Skeletal muscle satellite cell (primary cell): ENCODE measurements around the gene ZNF79.
A peak's percentile ranks its signal among the peaks of the same experiment; 100 is the strongest.

Source experiments
- H3K27me3 ChIP-seq: 2 replicates; pipeline ENCODE4 v1.7.0; 2013; ENCODE audit warnings: low read length; ENCODE audit not compliant: control insufficient read depth, insufficient read depth
- H3K36me3 ChIP-seq: 2 replicates; pipeline ENCODE4 v1.7.0; 2013; ENCODE audit warnings: mild to moderate bottlenecking, control low read depth, low read length; ENCODE audit not compliant: insufficient read depth
- H3K4me1 ChIP-seq: 2 replicates; pipeline ENCODE4 v1.7.0; 2013; ENCODE audit warnings: low read length; ENCODE audit not compliant: control insufficient read depth, insufficient read depth
- H3K4me2 ChIP-seq: 2 replicates; pipeline ENCODE4 v1.7.0; 2013; ENCODE audit warnings: mild to moderate bottlenecking, low read length
- H3K4me3 ChIP-seq: 2 replicates; pipeline ENCODE4 v1.7.0; 2013; ENCODE audit warnings: low read length
- H3K9ac ChIP-seq: 2 replicates; pipeline ENCODE4 v1.7.0; 2013; ENCODE audit warnings: mild to moderate bottlenecking, low read depth, low read length, moderate library complexity
- H3K9me3 ChIP-seq: replicated peaks from 2 replicates; pipeline ENCODE4 v1.7.0; 2013; ENCODE audit warnings: mild to moderate bottlenecking, control low read depth, low read length

Gene ZNF79

GRCh38 chr9:127417131-127418036 lies 6.8 kb upstream of the ZNF79 start:
- Histone ChIP-seq H3K4me2 (no peak overlapping the region), H3K27me3 (peaks cover 3% of the 10 kb centered on the region), H3K4me1 (peaks cover 12% of the 10 kb centered on the region), H3K36me3 (no peaks in the 10 kb centered on the region), H3K9ac (no peak overlapping the region), H3K4me3 (no peak overlapping the region), H3K9me3 (no peaks in the 10 kb centered on the region)

GRCh38 chr9:127418037-127418471 lies 6.1 kb upstream of the ZNF79 start:
- Histone ChIP-seq H3K4me2 (no peak overlapping the region), H3K4me1 (peaks cover 17% of the 10 kb centered on the region), H3K4me3 (no peak overlapping the region), H3K36me3 (no peaks in the 10 kb centered on the region), H3K9ac (no peak overlapping the region), H3K9me3 (no peaks in the 10 kb centered on the region), H3K27me3 (peaks cover 3% of the 10 kb centered on the region)

GRCh38 chr9:127419348-127419747 lies 4.8 kb upstream of the ZNF79 start:
- no peak overlapping the region for H3K4me3 ChIP-seq
- H3K4me2 ChIP-seq, result no peak overlapping the region
- H3K9me3 ChIP-seq, result no peaks in the 10 kb centered on the region
- H3K27me3 ChIP-seq, result peaks cover 3% of the 10 kb centered on the region
- H3K9ac ChIP-seq, result no peak overlapping the region
- H3K4me1 ChIP-seq, result peaks cover 21% of the 10 kb centered on the region
- no peaks in the 10 kb centered on the region for H3K36me3 ChIP-seq

- H3K27me3 ChIP-seq, result no peaks in the 10 kb centered on the region
- no peak overlapping the region for H3K9ac ChIP-seq
- no peaks in the 10 kb centered on the region for H3K36me3 ChIP-seq
- no peaks in the 10 kb centered on the region for H3K9me3 ChIP-seq
- H3K4me2 ChIP-seq, result no peak overlapping the region
- no peak overlapping the region for H3K4me3 ChIP-seq
- peaks cover 30% of the 10 kb centered on the region for H3K4me1 ChIP-seq
These were observed 3.1 kb upstream of the ZNF79 start for GRCh38 chr9:127421057-127421456.

DNA sequence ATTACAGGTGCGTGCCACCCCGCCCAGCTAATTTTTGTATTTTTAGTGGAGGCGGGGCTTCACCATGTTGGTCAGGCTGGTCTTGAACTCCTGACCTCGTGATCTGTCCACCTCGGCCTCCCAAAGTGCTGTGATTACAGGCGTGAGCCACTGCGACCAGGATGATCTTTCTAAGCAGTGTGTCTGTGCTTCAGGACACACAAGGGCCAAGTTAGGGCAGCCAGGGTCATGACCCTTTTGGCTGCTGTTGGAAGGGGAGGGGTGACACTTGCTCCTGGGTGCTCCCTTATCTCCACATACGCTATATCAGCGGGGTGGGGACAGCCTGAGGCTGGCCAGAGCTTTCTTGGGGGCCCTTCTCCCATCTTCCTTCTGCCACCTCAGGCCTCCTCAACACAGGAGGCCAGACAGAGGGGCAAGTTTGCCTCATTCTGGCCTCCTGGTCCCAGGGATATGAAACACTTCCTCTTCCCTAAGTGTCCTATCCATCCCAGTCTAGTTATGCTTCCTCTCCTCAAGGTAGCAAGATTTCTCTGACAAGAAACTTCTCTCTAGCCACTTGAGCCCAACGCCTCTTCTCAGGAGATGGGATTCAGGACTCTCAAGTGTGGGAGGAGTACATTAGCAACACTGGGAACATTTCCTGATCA lies 1.9 kb upstream of the ZNF79 start:
- H3K4me1 ChIP-seq, result peaks cover 26% of the 10 kb centered on the region
- H3K4me3 ChIP-seq, result no peak overlapping the region
- no peaks in the 10 kb centered on the region for H3K36me3 ChIP-seq
- no peaks in the 10 kb centered on the region for H3K9me3 ChIP-seq
- no peak overlapping the region for H3K9ac ChIP-seq
- H3K4me2 ChIP-seq, result peak overlapping the region; percentile 93
- H3K27me3 ChIP-seq, result no peaks in the 10 kb centered on the region

DNA sequence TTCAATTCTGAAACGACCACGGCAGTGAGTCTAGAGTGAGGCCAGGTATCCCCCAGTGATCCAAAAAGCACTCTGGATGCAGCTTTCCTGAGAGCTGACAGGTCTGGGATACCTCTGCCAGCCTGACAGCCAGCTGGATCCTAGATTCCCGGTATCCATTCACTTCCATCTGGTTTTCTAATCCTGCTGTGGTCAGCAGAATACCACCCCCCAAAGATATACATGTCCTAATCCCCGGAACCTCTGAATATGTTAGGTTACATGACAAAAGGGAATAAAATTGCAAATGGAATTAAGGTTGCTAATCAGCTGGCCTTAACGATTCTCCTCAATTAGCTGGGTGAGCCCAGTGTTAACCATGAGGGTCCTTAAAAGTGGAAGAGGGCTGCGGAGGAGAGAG lies 1.4 kb upstream of the ZNF79 start:
- peak overlapping the region; percentile 91 for H3K4me3 ChIP-seq
- H3K4me2 ChIP-seq, result peak overlapping the region; percentile 93
- H3K4me1 ChIP-seq, result peaks cover 23% of the 10 kb centered on the region
- no peaks in the 10 kb centered on the region for H3K9me3 ChIP-seq
- no peaks in the 10 kb centered on the region for H3K36me3 ChIP-seq
- peak overlapping the region; percentile 91 for H3K9ac ChIP-seq
- no peaks in the 10 kb centered on the region for H3K27me3 ChIP-seq

- Histone ChIP-seq H3K9ac (peak overlapping the region; percentile 91), H3K36me3 (peaks cover 2% of the 10 kb centered on the region), H3K27me3 (no peaks in the 10 kb centered on the region), H3K4me2 (peak overlapping the region; percentile 93), H3K9me3 (no peaks in the 10 kb centered on the region), H3K4me1 (peaks cover 20% of the 10 kb centered on the region), H3K4me3 (peak overlapping the region; percentile 91)
These were observed 677 bp upstream of the ZNF79 start for GRCh38 chr9:127423476-127423933.

DNA sequence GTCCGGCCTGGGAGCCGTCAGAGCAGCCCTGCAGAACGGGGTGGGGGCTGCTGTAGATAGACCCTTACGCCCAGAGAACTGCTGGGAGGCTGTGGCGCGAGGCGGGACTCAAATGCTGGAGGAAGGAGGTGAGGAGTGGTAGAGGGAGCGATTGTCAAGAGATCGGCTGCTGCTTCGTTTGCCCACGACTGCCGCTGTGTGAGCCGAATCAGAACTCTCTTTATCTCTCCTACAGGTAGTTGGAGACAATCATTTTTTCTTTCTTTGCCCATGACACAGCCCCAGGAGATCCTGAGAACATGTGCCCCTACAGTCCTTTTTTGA lies 456 bp downstream of the ZNF79 start:
- H3K9ac ChIP-seq, result peak overlapping the region; percentile 91
- peaks cover 20% of the 10 kb centered on the region for H3K4me1 ChIP-seq
- H3K4me2 ChIP-seq, result peak overlapping the region; percentile 93
- H3K4me3 ChIP-seq, result peak overlapping the region; percentile 91
- H3K9me3 ChIP-seq, result no peaks in the 10 kb centered on the region
- H3K36me3 ChIP-seq, result peaks cover 8% of the 10 kb centered on the region
- H3K27me3 ChIP-seq, result no peaks in the 10 kb centered on the region

- no peak overlapping the region for H3K9ac ChIP-seq
- peaks cover 20% of the 10 kb centered on the region for H3K4me1 ChIP-seq
- H3K27me3 ChIP-seq, result no peaks in the 10 kb centered on the region
- no peak overlapping the region for H3K4me2 ChIP-seq
- H3K4me3 ChIP-seq, result no peak overlapping the region
- no peaks in the 10 kb centered on the region for H3K9me3 ChIP-seq
- peaks cover 20% of the 10 kb centered on the region for H3K36me3 ChIP-seq
These were observed 2.6 kb downstream of the ZNF79 start for GRCh38 chr9:127426756-127427155.

DNA sequence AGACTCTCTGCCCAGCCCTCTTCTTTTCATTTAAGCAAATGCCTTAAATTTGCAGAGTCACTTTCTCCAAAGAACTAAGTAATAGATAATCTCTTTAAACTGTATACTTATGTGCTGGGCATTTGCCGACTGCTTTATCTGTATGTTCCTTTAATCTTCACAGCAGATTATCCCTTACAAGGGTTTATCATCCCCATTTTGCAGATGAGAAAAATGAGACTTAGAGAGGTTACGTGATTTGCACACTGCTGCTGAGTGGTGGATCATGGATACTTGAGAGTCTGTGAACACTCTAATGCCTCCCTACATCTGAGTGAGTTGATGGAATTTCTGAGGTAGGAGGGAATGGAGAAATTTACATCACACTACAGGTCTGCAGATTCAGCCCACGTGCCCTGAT lies 4.2 kb downstream of the ZNF79 start:
- H3K9me3 ChIP-seq, result no peaks in the 10 kb centered on the region
- H3K4me1 ChIP-seq, result peaks cover 10% of the 10 kb centered on the region
- H3K9ac ChIP-seq, result no peak overlapping the region
- H3K36me3 ChIP-seq, result peaks cover 25% of the 10 kb centered on the region
- H3K4me3 ChIP-seq, result no peak overlapping the region
- H3K27me3 ChIP-seq, result no peaks in the 10 kb centered on the region
- no peak overlapping the region for H3K4me2 ChIP-seq

GRCh38 chr9:127430415-127430814 lies 6.2 kb downstream of the ZNF79 start:
- Histone ChIP-seq H3K27me3 (no peaks in the 10 kb centered on the region), H3K4me1 (peaks cover 4% of the 10 kb centered on the region), H3K9ac (no peak overlapping the region), H3K36me3 (peaks cover 43% of the 10 kb centered on the region), H3K9me3 (no peaks in the 10 kb centered on the region), H3K4me3 (no peak overlapping the region), H3K4me2 (no peak overlapping the region)
